IPS-11a (cell line): Measurements from ENCODE around the gene HNRNPA3.
"Not testable (repeated sequence)": the region's sequence is repeated elsewhere in the genome, so short reads cannot be mapped to it uniquely, and the experiment has no call there.

Source experiments
- H3K4me3 ChIP-seq: one replicate; pipeline ENCODE4 v1.5.1; 2013; ENCODE audit warnings: low read depth, low read length, control low read depth

Gene HNRNPA3

GRCh38 chr2:177254433-177255226, 42.0 kb downstream of the HNRNPA3 start:
- no peak overlapping the region for H3K4me3 ChIP-seq

GRCh38 chr2:177255227-177255601, 42.6 kb downstream of the HNRNPA3 start:
- no peak overlapping the region for H3K4me3 ChIP-seq

GRCh38 chr2:177256026-177256425, 43.4 kb downstream of the HNRNPA3 start:
- H3K4me3 ChIP-seq: no peak overlapping the region

GRCh38 chr2:177256695-177257094, 44.1 kb downstream of the HNRNPA3 start:
- no peak overlapping the region for H3K4me3 ChIP-seq

- no peak overlapping the region for H3K4me3 ChIP-seq
These were observed 44.9 kb downstream of the HNRNPA3 start for GRCh38 chr2:177257471-177257870.

GRCh38 chr2:177258059-177258458, 45.5 kb downstream of the HNRNPA3 start:
- no peak overlapping the region for H3K4me3 ChIP-seq

GRCh38 chr2:177260379-177260778, 47.8 kb downstream of the HNRNPA3 start:
- no peak overlapping the region for H3K4me3 ChIP-seq

GRCh38 chr2:177261116-177262060, 48.8 kb downstream of the HNRNPA3 start:
- H3K4me3 ChIP-seq: no peak overlapping the region

GRCh38 chr2:177262092-177262491, 49.5 kb downstream of the HNRNPA3 start:
- no peak overlapping the region for H3K4me3 ChIP-seq

GRCh38 chr2:177262958-177263450, 50.4 kb downstream of the HNRNPA3 start:
- peak overlapping the region; percentile 75 for H3K4me3 ChIP-seq

- H3K4me3 ChIP-seq: peak overlapping the region; percentile 75
These were observed 51.0 kb downstream of the HNRNPA3 start for GRCh38 chr2:177263451-177264208.

GRCh38 chr2:177264209-177264692, 51.7 kb downstream of the HNRNPA3 start:
- H3K4me3 ChIP-seq: peak overlapping the region; percentile 75

- peak within 1 kb of the TSS; percentile 75 for H3K4me3 ChIP-seq
These were observed 52.3 kb downstream of the HNRNPA3 start, which contains the start of gene NFE2L2 for GRCh38 chr2:177264693-177265587. TSS of gene NFE2L2 (minus strand) at chr2:177264727. CDS start at chr2:177264576, 151 bp downstream.

GRCh38 chr2:177265824-177266817, 53.5 kb downstream of the HNRNPA3 start:
- no peak overlapping the region for H3K4me3 ChIP-seq

GRCh38 chr2:177266955-177267354, 54.4 kb downstream of the HNRNPA3 start:
- H3K4me3 ChIP-seq: not testable (repeated sequence)

GRCh38 chr2:177268187-177268871, 55.7 kb downstream of the HNRNPA3 start:
- no peak overlapping the region for H3K4me3 ChIP-seq

GRCh38 chr2:177268901-177269300, 56.3 kb downstream of the HNRNPA3 start:
- H3K4me3 ChIP-seq: no peak overlapping the region

- H3K4me3 ChIP-seq: no peak overlapping the region
These were observed 57.9 kb downstream of the HNRNPA3 start for GRCh38 chr2:177270531-177270930.
